Fibroblast of the aortic adventitia (primary cell): Measurements from ENCODE around the gene UBE2E1. TPM values are rescaled to one million over a fixed set of nuclear protein-coding genes. Genes with fewer than 3 reads are reported as not detected.

Source experiments
- DNase-seq: peaks from one replicate; pipeline ENCODE4 v3.0.0-alpha.2; 2010; ENCODE audit warnings: low read depth
- H3K4me3 ChIP-seq: 2 replicates; pipeline ENCODE4 v1.5.1; 2011; ENCODE audit warnings: low read depth, mild to moderate bottlenecking, control low read depth, low read length, moderate library complexity
- CTCF ChIP-seq: IDR thresholded peaks from 2 replicates; pipeline ENCODE4 v1.5.1; 2011; ENCODE audit warnings: mild to moderate bottlenecking, low read length, control low read depth, inconsistent platforms; ENCODE audit not compliant: insufficient read depth
- total RNA-seq: library from RNA; depleted of rRNA; stranded (reverse); fragments of >200 nt; gene quantifications from 2 replicates; pipeline ENCODE4 v1.2.3, GENCODE V29; 2012; ENCODE audit warnings: low replicate concordance

The UBE2E1 gene
- total RNA-seq, 1 donor = 108 TPM

DNA sequence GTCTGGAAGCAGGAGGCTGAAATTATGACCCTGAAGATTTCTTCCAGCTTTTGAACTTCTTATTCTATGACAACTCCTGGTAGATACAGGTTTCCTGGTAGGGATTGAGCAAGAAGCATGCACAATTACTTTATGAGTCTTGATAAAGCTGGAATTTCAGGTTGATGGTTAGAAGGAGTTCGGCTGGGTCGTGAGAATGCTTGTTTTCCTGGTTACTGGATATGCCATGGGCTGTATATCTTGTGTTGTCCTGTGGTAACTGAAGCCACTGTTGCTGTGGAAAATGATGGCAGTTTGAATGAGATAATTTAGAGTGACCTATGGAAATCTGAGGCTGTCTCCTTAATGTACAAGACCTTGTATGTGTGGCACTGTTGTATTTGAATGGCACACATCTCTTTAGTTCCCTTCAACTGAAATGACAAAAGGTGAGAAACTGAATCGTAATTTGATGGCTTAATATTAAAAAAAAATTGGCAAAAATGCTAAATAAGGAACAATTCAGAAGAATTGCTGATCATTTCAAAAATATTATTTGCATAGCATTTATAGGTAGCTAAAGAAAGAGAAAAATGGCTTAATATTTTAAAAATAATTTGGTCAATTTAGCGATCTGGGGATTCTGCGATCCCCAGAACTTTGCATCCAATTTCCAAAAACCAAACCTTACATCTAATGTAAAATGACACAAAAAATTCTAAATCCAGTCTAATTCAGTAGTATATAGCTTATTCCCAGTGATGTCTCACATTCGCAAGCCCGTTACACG is 1.1 kb upstream of the UBE2E1 start:
- no peak for TF ChIP-seq CTCF
- no peak overlapping the region for H3K4me3 ChIP-seq
- no peak for DNase-seq

- peak overlapping the region; percentile 80 for H3K4me3 ChIP-seq
- TF ChIP-seq CTCF = no peak
- no peak for DNase-seq
Observed at GRCh38 chr3:23805210-23805632, 534 bp upstream of the UBE2E1 start.

GRCh38 chr3:23806534-23807423 is 1.0 kb downstream of the UBE2E1 start:
- peak overlapping the region; percentile 80 for H3K4me3 ChIP-seq
- DNase-seq = peak; percentile 14
- no peak for TF ChIP-seq CTCF

- peak overlapping the region; percentile 80 for H3K4me3 ChIP-seq
- TF ChIP-seq CTCF = no peak
- DNase-seq = peak; percentile 62
Observed at GRCh38 chr3:23807424-23808015, 1.8 kb downstream of the UBE2E1 start.

DNA sequence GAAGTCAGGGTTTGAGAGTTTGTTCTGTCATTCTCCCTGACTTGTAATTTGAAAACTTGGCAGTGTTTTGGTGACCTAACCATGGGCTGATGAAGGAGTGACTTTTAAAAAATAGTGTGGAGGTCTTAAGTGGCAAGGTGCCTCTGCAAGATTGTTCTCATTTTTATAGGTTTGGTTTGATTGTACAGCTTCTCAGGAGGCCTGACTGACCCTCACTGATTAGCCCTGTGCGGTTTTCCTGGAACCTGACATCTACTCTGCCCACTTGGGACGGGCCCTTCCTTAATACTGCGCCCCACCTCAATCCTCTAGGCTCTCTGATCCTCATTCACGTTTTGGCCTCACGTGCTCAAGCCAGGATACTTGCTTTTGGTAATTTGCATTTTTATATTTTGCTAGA is 2.8 kb downstream of the UBE2E1 start:
- no peak overlapping the region for H3K4me3 ChIP-seq
- DNase-seq = no peak
- no peak for TF ChIP-seq CTCF

GRCh38 chr3:23809294-23809693 is 3.5 kb downstream of the UBE2E1 start:
- no peak for TF ChIP-seq CTCF
- no peak for DNase-seq
- no peak overlapping the region for H3K4me3 ChIP-seq
